IPS-NIHi7 (cell line): ENCODE data around the gene TDRD7.

Experiments
- DNase-seq: peaks from one replicate; pipeline ENCODE4 v3.0.0; 2012; ENCODE audit warnings: mixed read lengths; ENCODE audit errors: extremely low spot score

Gene TDRD7, protein sequence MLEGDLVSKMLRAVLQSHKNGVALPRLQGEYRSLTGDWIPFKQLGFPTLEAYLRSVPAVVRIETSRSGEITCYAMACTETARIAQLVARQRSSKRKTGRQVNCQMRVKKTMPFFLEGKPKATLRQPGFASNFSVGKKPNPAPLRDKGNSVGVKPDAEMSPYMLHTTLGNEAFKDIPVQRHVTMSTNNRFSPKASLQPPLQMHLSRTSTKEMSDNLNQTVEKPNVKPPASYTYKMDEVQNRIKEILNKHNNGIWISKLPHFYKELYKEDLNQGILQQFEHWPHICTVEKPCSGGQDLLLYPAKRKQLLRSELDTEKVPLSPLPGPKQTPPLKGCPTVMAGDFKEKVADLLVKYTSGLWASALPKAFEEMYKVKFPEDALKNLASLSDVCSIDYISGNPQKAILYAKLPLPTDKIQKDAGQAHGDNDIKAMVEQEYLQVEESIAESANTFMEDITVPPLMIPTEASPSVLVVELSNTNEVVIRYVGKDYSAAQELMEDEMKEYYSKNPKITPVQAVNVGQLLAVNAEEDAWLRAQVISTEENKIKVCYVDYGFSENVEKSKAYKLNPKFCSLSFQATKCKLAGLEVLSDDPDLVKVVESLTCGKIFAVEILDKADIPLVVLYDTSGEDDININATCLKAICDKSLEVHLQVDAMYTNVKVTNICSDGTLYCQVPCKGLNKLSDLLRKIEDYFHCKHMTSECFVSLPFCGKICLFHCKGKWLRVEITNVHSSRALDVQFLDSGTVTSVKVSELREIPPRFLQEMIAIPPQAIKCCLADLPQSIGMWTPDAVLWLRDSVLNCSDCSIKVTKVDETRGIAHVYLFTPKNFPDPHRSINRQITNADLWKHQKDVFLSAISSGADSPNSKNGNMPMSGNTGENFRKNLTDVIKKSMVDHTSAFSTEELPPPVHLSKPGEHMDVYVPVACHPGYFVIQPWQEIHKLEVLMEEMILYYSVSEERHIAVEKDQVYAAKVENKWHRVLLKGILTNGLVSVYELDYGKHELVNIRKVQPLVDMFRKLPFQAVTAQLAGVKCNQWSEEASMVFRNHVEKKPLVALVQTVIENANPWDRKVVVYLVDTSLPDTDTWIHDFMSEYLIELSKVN

DNA sequence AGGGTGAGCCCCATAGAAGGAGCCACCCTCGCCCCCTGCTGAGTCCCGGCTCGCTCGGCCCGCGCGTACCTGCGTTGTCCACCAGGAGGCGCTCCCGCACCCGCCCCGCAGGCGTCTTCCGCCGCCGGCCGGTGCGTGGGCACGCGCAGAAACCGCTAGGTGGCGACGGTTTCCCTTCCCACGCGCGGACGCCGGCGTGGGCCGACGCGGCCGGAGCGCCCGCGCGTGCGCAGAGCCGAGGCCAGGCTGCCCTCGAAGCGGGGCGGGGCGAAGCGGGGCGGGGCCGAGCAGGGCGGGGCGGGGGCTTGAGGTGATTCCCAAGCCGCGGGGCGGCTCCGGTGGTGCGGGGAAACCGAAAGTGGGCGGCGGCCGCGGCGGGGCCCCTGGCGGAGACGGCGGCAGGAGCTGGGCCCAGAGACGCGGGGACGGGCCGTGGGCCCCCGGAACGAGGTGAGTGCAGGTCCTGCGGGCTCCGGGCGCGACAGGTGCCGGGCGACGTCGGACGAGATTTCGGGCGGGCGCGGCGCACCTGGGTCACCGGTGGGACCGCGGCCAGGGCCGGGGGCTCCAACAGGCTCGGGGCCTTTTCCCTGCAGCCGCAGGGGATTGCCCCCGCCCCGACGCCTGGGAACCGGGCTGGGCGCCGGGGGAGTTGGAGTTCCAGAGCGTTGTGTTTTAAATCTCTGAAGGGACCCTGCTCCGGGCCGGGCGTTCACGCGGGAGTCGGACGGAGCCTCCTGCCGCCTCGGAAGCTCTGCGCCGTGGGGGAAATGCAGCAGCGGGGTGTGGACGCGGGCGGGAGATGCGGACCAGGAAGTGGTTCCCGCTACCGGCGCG is at the start of gene TDRD7:
Gene TDRD7, plus strand, starts transcription at position 308 of the 837 bp plus-strand sequence. CDS start 16,370 bp downstream, outside the sequence.
- DNase-seq: peak; percentile 88

DNA sequence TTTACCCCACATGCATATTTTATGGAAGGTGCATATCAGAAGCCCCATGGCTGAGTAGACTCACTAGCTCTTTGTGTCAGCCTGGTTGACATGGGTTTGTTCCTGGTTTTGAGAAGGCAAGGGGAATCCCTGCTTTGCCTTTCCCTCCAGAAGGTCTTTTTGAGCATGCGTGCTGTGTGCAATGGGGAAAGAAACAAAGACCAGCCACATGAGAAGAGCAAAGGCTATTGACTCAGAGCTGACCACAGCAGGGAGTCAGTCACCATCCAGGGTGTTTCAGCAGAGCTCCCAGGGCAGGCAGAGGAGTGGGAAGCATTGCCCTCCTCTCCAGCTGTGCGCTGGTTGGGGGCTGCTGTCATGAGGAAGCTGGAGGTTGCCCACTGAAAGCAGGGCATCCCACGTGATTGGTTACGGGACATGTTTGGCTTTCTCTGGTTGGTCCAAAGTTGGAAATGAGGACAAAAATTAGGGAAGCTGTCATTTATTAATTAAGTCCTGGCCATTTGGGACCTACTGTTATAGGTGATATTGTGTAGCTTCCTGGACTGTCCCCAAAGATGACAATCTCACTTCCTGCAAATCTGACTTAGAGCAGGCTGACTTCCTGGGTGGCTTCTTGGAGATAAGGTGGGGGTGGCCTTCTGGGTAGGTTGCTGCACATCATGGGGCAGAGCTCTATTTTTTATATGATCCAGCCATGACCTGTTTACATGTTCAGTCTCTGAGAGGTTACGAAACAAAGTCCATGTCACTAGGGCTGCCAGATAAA is 48.9 kb upstream of the TDRD7 start:
- DNase-seq: no peak

DNA sequence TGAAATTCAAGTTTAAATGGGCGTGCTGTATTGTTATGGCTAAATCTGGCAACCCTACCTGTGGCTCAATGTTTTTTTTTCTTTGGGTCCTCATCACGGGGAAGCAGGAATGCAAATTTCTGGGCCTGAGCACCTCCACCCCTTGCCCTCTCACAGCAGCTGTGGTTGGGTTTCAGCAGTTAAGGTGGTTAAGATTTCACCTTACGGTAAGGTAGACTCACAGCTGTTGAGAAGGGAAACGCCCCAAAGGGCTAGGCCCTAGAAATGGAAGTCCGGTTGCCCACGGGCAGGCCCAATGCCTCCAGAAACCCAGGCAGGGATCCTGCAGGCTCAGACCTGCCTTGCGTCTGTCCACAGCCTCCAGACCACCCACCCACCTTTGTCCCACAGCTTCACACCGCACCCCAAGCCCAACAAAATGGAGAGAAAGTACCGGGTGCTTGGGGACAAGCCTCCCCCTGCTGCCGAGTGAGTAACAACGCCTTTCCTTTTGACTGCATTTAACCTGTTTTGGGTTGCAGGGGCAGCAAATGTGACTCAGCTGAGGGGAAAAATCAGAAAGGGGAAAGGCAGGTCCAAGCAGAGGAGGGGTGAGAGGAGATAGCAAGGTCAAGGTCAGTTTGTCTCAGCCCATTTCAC is 48.1 kb upstream of the TDRD7 start:
- peak; percentile 41 for DNase-seq

DNA sequence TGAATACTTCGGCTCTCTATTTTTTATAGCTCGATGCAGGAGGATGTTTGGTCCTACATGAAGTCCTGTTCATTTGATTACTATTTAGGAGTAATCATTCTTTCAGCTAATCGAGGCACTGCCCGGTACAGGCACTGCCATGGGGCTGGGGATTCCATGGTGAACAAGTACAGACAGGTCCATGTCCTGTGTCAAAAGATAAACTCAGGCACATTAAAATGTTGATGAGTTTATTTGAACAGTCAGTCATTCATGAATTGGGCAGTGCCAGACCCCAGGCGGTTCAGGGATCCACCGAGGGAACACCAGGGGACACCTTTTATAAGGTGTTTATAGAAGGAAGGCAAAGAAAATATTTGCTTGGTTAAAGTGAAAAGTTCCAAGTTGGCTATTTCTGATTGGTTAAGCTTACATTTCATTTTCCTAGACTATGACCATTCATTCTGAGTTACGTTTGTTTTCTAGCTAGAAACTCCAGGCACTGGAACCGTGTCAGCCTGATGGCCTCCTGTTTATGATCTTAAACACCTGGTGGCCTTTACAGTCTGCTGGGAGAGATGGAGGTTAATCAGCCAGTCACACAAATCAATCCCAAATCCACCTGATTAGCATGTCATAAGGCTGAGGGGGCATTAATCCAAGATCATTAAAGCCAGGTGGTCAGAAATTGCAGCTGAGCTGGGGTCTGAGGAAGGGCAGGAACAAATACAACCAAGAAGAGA is 47.0 kb upstream of the TDRD7 start:
- no peak for DNase-seq

DNA sequence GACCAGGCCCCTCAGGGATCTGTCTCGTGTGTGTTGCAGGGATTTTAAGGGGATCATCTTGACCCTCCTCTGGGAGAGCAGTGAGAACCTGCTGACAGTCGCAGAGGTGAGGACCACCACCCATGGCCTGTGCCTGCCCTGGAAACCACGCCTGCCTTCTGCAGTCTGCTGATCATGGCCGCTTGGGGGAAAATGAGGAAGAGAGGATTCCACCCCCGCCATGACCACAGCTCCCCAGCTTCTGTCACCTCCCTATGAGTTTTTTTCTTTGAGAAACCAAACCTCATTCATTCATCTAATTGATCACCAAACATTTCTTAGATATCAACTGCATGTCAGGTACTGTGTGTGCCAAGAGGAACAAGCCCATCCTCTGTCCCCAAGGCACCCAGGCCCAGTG is 46.3 kb upstream of the TDRD7 start:
- no peak for DNase-seq

DNA sequence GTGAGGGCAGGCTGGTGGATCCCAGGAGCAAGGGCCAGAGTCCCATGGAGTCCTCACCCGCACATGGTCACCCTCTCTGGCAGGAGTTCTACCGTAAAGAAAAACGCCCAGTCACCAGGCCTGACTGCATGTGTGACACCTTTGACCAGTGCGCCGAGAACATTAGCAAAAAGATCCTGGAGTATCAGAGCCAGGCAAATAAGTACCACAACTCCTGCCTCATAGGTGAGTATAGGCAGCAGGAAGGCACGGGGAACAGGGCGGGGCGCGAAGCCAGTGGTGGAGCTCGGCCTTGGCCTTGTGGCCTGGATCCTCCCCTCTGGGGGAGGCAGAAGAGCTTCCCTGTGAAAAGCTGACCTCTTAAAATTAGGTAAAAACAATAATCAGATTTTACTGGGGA is 45.4 kb upstream of the TDRD7 start:
- no peak for DNase-seq

DNA sequence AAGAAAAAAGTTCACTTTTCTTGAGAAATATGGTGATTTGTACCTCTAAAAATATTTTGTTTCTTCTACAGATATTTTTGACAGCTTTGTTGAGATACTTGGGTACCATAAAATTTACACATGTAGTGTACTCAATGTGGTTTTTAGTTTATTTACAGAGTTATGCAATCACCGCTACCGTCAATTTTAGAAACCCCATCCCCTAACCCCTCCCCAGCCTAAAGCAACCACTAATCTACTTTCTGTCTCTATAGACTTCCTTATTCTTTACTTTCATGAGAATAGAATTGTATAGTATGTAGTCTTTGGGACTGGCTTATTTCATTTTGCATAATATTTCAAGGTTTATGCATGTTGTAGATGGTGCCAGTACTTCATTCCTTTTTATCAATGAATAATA is 45.0 kb upstream of the TDRD7 start:
- DNase-seq: no peak

DNA sequence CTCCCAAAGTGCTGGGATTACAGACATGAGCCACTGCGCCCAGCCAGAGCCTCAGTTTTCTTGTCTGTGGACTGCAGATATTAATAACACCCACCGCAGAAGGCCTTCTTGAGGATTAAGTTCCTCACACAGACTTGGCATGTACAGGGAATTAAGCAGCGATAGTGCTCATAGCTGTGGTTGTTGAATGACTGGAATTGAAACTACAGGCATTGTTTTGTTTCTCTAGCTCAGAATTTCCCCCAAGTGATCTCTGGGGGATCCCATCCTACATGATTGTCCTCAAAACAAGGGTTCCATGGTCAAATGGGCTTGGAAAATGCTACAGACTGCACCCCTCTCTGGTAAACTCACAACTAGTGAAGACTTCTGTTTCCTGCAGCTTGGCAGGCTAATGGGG is 44.2 kb upstream of the TDRD7 start:
- DNase-seq: no peak

DNA sequence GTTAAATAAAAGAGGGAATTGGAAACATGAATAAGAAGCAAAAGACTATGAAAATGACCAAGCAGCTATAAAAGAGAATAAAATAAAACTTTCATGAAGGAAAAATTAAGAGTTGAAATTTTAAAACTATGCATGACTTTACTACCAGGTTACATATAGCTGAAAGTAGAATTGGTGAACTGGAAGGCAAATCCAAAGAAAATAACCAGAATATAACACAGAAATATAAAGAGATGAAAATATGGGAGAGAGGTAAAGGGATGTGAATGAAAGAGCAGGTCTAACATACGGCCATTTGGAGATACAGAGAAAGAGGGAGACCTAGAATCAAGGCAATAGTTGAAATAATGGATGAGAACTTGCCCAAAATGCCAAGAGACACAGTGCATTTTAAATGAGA is 42.9 kb upstream of the TDRD7 start:
- DNase-seq: no peak

DNA sequence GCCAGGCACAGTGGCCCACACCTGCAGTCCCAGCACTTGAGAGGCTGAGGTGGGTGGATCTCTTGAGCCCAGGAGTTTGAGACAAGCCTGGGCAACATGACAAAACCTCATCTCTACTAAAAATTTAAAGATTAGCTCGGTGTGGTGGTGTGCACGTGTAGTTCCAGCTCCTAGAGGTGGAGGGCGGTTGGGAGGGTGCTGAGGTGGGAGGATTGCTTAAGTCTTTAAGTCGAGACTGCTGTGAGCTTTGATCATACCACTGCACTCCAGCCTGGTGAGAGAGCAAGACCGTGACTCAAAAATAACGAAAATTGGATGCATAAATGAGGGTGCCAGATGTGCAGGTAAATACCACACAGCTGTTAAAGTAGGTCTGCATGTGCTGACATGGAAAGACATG is 39.3 kb upstream of the TDRD7 start:
- DNase-seq: no peak

DNA sequence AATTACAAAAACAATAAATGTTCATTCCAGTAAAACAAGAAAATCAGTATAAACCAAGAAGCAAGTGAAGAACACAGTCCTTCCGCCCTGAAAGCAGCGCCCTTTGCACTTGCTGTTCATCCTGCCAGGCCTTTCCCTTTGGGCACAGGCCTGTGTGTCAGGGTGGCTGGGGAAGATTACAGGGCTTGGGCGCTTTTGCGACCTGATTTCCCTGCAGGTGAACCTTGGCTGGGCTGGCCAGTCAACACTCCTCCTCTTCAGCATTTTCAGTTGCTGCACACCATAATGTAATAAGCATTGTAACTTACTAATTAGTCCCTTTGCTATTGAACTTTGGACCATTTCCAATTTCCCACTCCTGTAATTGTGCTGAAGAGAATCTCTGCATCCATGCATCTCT is 38.6 kb upstream of the TDRD7 start:
- DNase-seq: no peak

DNA sequence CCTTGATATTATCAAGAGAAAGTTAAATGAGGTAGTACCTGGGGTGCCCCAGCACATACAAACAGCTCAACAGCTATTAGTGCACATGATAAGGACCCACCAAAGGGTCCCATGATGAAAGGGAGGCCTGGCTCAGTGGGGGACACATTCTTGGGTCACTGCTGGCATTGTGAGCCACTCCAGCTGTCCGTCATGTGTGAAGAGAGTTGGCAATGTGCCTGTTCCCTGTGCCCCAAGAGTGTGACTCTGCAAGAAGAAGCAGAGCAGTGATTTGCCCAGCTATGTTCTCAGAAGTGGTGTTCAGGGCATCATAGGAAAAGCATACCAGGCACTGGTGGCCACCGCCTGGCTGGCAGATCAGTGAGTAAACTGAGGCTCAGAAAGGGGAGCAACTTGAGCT is 37.1 kb upstream of the TDRD7 start:
- no peak for DNase-seq

DNA sequence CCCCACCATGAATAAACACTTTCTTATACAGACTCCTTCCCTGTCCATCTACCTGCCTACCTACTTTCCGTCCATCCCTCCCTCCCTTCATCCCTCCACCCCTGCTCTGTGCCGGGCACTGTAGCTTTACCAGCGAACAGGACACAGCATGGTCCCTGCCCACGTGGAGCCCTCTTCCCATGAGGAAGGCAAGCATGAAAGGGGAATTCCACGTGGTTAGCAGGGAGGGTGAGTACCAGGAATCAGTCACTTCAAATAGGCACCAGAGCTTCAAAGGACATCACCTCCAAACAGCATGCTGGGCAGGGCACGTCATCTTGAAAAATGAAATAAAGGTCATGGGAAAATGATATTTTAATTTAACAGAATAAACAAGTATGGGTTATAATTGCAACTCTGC is 35.0 kb upstream of the TDRD7 start:
- DNase-seq: no peak

DNA sequence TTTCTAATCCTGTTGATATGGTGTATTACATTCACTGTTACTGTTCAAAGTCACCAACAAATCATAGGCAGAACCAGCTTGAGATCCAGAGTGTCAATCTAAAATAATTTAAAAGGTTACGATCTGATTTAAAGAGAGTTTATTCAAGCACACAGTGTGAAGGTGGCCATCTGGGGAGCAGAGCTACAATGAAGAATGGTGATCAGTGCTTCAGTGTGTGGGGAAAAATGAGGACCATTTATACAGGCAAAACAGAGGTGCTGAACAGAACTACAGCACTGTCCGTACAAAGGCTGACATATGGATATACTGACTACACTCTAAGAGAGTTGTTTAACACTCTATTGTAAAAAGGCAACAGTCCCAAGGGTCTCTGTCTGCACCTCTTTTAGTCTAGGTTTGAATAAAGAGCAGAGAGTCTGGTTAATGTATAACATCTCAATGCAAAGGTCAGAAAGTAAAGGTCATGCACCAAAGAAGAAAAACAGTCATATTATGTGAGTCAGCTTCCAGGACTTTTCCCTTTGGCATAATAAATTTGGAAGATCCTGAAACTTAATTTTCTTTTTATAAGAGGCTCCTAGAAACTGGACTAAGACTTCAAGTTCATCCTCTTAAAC is 29.7 kb upstream of the TDRD7 start:
- DNase-seq: no peak

DNA sequence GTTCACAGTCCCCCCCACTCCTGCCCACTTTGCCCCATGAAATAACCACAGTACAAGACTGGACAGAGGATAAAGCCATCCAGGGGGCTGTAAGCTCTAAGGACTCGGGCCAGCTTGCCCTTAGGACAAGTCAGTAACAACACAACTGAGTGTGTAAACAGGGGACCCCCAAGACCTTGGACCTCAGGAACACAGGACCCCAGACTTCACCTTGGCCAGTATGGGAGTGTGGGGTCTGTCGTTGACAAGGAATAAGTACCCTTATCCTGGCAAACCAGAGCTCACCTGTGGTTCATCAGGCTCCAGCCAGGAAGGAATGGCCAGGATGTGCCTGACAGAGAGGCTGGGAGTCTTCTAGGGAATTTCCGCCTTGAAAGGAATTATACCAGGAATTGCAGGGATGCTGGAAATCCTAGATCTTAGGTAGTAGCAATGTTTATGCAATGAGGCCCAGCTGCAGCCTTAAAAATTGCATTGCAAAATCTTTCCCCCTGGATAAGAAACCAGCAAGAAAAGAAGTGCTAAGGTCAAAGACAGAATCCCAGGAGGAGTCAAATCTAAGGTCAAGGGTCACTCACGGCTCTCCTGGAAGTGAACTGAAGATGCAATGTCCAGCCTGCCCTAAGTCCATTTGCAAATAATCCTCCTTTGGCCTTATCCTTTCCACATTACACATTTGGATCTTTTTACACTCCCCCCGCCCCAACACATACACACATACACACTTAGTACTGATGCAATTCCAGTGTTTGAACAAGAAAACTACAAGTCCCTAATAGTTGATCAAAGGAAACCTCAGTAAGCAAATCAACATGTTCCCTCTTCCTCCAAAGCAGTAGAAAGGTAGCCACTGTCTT is 27.3 kb upstream of the TDRD7 start:
- no peak for DNase-seq

DNA sequence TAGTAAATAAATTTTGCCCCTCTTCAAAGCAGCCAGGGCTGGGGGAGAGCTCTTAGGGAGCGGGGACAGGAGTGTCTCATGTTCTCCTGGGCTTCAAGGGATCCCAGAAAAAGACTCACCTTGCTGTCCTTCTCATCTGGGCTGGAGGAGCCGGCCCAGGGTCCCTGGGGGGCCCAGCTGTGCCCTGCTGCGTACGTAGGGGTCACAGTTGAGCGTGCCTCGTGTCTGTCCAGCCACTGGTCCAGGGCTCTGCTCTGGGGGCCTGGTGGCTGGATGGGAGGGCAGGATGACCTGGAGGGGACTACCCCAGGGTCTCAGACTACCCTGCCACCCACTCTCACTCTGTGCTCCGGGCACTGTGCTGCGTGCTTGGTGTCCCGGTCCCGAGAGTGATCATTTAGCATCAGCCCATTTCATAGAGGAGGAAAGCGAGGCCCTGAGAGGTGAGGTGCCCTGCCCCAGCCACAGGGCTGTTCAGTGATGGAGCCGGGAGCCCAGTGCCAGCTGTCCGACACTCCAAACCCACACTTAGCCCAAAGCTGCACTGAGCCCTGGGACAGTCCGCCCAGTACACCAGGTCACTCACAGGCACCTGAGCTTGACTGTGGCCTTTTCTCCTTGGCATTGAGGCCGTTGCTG is 26.2 kb upstream of the TDRD7 start:
- DNase-seq: no peak

DNA sequence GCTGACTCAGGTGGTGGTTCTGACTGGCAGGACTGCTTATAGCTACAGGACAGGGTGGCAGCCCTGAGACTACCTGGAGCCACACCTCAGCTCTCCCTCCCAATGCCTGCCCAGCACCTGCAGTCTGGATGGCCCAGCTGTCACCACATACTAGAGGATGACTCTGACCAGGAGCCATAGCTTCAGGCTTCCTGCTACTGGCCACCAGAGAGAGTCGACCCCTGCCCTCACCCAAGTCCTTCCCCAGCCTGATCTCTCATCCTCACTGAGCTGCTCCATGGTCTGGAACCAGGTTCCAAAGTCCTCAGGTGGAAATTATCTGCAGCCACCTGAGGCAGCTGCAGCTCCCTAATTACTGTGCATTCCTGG is 25.6 kb upstream of the TDRD7 start:
- no peak for DNase-seq
